MM.1S (cell line): ENCODE measurements around the gene CFH.

Source experiments
- CTCF ChIP-seq: fragments of 300-600 bp; sonication (generic); IDR thresholded peaks from 2 replicates; pipeline ENCODE4 v1.5.1; 2016; ENCODE audit warnings: antibody characterized with exemption, low read length, mixed read lengths
- EZH2 ChIP-seq: fragments of 300-600 bp; sonication (generic); optimal IDR thresholded peaks from 2 replicates; pipeline ENCODE3; 2017; ENCODE audit warnings: low read depth, mild to moderate bottlenecking, antibody characterized with exemption, low read length, mixed read lengths

GRCh38 chr1:196623079-196623478 is 28.8 kb upstream of the CFH start:
- no peak for TF ChIP-seq CTCF
- no peak for TF ChIP-seq EZH2
